ENCODE measurements around the gene CHCHD6.

DNA sequence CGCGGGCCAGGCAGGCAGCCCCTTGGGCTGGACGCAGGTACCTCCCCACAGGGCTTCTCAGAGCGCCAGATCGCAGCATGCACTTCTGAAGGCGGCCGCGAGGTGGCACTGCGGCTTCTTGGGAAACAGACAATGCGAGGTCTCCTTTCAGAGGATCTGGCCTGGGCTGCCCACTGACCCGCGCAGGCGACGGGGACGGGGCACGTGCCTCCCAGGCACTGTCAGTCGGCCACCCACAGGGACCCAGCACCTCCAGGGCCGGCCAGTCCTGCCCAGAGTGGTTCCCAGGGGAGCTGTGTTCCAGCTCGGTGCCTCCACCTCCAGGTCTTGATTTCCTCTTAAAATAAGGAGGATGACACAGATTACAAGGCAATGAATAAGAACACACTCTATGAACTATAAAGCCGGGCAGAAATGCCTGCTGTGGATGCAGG, 24.7 kb upstream of the CHCHD6 start:
- TF ChIP-seq POLR2A (IDR thresholded peaks at IDR 0.05; ENCODE audit: low read length) (no peak), GATA1 (IDR thresholded peaks at IDR 0.05; ENCODE audit: low read depth, low read length) (no peak)

Measured in erythroblast (primary cell).